ENCODE results near the gene SPINT1.

DNA sequence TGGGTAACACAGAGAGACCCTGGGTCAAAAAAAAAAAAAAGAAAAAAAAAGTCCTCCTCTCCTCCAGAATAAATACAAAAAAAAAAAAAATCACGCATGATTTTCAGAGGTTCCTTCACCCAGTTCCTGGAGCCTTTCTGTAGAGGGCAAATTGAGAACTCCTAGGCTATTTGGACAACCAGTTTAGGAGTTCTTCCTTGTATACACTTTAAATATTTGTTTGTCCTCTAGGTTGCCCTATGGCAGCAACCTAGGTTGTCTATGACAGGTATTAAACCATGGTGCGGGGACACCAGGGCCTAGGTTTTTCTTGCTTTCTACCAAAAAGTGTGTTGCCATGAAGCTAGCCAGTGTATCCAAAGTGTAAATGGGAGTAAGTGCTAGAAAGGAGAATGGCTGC, 40.8 kb upstream of the SPINT1 start:
- TF ChIP-seq YY1 (IDR thresholded peaks at IDR 0.05; ENCODE audit: insufficient read depth, insufficient read length) (no peak), ZNF274 (IDR thresholded peaks at IDR 0.05; ENCODE audit: low read depth, low read length) (no peak), SUZ12 (IDR thresholded peaks at IDR 0.05; ENCODE audit: extremely low read depth, insufficient read depth, insufficient read length) (no peak)
